HFFc6 (cell line): Measurements from ENCODE around the gene AP1G2. TPM values are rescaled to one million over a fixed set of nuclear protein-coding genes. Genes with fewer than 3 reads are reported as not detected.

Experiments
- DNase-seq: peaks from one replicate; pipeline ENCODE4 v3.0.0-alpha.2; 2018
- H3K27ac Mint-ChIP-seq: 2 replicates; pipeline ENCODE4 v1.8.0; 2020; ENCODE audit warnings: mild to moderate bottlenecking, mixed read lengths
- H3K27me3 Mint-ChIP-seq: 2 replicates; pipeline ENCODE4 v1.8.0; 2021; ENCODE audit warnings: mild to moderate bottlenecking, moderate library complexity, mixed read lengths; ENCODE audit not compliant: insufficient read depth
- H3K36me3 Mint-ChIP-seq: 2 replicates; pipeline ENCODE4 v1.8.0; 2021; ENCODE audit warnings: low read depth, mixed read lengths
- H3K4me1 Mint-ChIP-seq: 2 replicates; pipeline ENCODE4 v1.8.0; 2020; ENCODE audit warnings: low read depth, mixed read lengths
- H3K4me3 Mint-ChIP-seq: 2 replicates; pipeline ENCODE4 v1.8.0; 2020; ENCODE audit warnings: mild to moderate bottlenecking, moderate library complexity, mixed read lengths
- H3K9me3 Mint-ChIP-seq: 2 replicates; pipeline ENCODE4 v1.8.0; 2020; ENCODE audit warnings: mild to moderate bottlenecking, mixed read lengths
- total RNA-seq, 6 experiments: library from RNA; stranded (reverse); fragmentation: NEBNext Ultra II Directional; extraction: Animal tissue kit (Norgen Biotek cat#: 25700); gene quantifications; 2 replicates in 1 of 6; 3 replicates in 5 of 6; pipeline ENCODE4 v1.2.3, GENCODE V29; 2021
- TF ChIP-seq, protein P1 (sequence below): fragments of 200-600 bp; sonication (generic); IDR thresholded peaks from 2 replicates; pipeline ENCODE4 v1.5.0; 2021; ENCODE audit warnings: antibody characterized with exemption, mild to moderate bottlenecking

AP1G2 gene
- total RNA-seq, 6 experiments from 2014 or later: 1.6 to 8.3 (median 2.2) TPM

DNA sequence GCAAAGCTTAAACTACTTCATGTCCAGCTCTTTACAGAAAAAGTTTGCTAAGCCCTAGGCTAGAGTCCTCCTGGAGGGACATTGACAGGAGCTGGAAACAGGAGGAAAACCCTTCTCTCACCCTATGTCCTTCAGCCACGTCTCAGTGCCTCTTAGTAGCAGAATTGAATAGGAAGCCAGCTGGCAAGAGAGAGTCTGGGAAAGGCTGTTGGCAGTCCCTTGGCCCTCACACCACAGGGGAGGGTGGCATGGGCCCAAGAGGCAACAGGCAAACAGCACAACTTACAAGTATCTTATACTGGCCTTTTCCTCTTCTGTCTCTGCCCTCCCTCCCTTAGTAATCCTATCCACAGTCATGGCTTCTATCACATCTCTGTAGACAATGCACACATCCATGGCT is 40.9 kb upstream of the AP1G2 start:
- Mint-ChIP-seq H3K9me3 (no peaks in the 10 kb centered on the region), H3K36me3 (no peaks in the 10 kb centered on the region), H3K4me1 (peaks cover 12% of the 10 kb centered on the region), H3K27me3 (peaks cover 30% of the 10 kb centered on the region), H3K4me3 (no peak overlapping the region), H3K27ac (no peak overlapping the region)
- TF ChIP-seq, protein P1, sequence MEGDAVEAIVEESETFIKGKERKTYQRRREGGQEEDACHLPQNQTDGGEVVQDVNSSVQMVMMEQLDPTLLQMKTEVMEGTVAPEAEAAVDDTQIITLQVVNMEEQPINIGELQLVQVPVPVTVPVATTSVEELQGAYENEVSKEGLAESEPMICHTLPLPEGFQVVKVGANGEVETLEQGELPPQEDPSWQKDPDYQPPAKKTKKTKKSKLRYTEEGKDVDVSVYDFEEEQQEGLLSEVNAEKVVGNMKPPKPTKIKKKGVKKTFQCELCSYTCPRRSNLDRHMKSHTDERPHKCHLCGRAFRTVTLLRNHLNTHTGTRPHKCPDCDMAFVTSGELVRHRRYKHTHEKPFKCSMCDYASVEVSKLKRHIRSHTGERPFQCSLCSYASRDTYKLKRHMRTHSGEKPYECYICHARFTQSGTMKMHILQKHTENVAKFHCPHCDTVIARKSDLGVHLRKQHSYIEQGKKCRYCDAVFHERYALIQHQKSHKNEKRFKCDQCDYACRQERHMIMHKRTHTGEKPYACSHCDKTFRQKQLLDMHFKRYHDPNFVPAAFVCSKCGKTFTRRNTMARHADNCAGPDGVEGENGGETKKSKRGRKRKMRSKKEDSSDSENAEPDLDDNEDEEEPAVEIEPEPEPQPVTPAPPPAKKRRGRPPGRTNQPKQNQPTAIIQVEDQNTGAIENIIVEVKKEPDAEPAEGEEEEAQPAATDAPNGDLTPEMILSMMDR: no peak
- DNase-seq: no peak

DNA sequence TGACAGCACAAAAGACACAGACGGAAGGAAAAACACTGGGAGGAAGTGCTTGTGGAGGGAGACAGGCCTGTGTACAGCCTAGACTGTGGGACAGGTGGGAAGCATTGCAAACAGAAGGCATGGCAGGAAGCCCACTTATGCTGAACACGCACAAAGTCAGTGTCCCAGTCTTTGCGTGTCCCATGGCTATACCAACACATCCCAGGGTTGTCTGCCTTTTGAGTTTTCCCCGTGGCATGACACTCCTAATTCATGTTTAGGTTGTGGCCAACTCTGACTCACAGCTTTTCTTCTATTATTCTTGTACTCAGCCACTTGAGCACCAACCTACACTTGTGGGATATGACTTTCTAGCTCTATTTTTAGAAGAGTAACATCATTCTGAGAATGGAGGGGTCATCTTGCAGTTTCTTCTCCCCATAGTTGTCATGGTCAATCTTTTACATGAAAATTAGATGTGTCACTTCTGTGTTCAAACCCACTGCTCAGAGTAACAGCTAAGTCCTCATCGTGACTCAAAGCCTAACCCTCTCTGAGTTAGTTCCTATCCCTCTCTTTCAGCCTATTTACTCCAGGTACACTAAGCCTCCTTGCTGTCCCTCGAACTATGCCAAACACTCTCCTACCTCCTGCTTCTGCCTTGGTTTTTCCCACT is 38.5 kb upstream of the AP1G2 start:
- H3K27ac Mint-ChIP-seq: no peak overlapping the region
- DNase-seq: peak; percentile 24
- no peaks in the 10 kb centered on the region for H3K36me3 Mint-ChIP-seq
- peaks cover 22% of the 10 kb centered on the region for H3K27me3 Mint-ChIP-seq
- H3K4me3 Mint-ChIP-seq: no peak overlapping the region
- H3K4me1 Mint-ChIP-seq: peaks cover 21% of the 10 kb centered on the region
- H3K9me3 Mint-ChIP-seq: no peaks in the 10 kb centered on the region
- TF ChIP-seq, protein P1: no peak

DNA sequence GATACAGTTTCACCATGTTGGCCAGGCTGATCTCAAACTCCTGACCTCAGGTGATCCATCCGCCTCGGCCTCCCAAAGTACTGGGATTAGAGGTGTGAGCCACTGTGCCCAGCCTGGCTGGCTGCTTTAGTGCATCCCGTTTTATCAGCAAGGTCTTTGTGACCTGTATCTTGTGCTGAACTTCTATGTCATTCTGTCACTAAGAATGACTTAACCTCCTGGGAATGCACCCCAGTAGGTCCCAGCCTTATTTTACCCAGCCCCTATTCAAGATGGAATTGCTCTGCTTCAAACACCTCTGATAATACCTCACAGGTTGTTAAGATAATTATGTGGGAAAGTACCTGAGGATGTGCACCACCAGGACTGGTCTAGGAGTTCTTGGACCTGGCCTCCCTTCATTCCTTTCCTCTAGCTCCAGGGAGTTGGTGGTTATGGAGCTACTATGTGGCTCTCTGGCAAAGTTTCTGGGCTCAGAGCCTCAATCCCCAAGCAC is 37.1 kb upstream of the AP1G2 start:
- Mint-ChIP-seq H3K4me1 (peaks cover 21% of the 10 kb centered on the region), H3K36me3 (no peaks in the 10 kb centered on the region), H3K27ac (no peak overlapping the region), H3K9me3 (no peaks in the 10 kb centered on the region), H3K4me3 (no peak overlapping the region), H3K27me3 (peaks cover 16% of the 10 kb centered on the region)
- DNase-seq: no peak
- TF ChIP-seq, protein P1: no peak

DNA sequence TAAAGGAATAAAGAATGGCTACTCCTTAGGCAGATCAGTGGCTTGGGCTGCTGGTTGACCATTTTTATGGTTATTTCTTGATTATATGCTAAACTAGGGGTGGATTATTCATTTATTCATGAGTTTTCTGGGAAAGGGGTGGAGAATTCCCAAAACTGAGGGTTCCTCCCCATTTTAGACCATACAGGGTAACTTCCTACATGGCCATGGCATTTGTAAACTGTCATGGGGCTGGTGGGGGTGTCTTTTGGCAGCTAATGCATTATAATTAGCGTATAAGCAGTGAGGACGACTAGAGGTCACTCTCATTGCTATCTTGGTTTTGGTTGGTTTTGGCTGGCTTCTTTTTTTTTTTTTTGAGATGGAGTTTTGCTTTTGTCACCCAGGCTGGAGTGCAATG is 36.6 kb upstream of the AP1G2 start:
- H3K36me3 Mint-ChIP-seq: no peaks in the 10 kb centered on the region
- peaks cover 16% of the 10 kb centered on the region for H3K27me3 Mint-ChIP-seq
- TF ChIP-seq, protein P1: no peak
- H3K4me1 Mint-ChIP-seq: peaks cover 21% of the 10 kb centered on the region
- no peak overlapping the region for H3K4me3 Mint-ChIP-seq
- H3K27ac Mint-ChIP-seq: no peak overlapping the region
- H3K9me3 Mint-ChIP-seq: no peaks in the 10 kb centered on the region
- no peak for DNase-seq

DNA sequence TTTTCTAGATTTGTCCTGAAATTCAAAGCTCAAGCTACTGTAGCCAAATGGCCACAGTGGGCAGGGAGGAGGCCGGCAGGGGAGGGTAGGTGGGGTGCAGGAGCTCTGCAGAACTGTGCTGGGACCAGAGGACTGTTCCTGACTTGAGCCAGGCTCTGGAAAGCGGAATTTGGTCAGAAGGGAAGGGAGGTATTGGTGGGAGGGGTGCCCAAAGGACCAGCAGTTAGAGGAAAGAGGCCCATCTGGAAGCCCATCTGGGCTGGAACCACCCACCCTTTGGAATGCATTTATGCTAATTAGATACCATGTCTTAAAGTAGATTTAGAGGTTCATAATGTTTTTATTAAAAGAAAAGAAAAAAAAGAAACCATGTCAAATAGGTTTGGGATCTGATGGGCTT is 35.5 kb upstream of the AP1G2 start:
- Mint-ChIP-seq H3K4me1 (peaks cover 21% of the 10 kb centered on the region), H3K27me3 (peaks cover 12% of the 10 kb centered on the region), H3K4me3 (no peak overlapping the region), H3K36me3 (no peaks in the 10 kb centered on the region), H3K27ac (no peak overlapping the region), H3K9me3 (no peaks in the 10 kb centered on the region)
- TF ChIP-seq, protein P1: no peak
- no peak for DNase-seq
